ENCODE results near the gene EFNA4. TPM values are rescaled to one million over a fixed set of nuclear protein-coding genes. Genes with fewer than 3 reads are reported as not detected.
A peak's percentile ranks its signal among the peaks of the same experiment; 100 is the strongest.

Gene EFNA4
- total and polyA plus RNA-seq, 11 donors: 1.1 to 4.8 (median 2.2) TPM

- intact Hi-C loops (cut with DNase I): loop anchor here in 6 of 10 donors (2.0 to 10.0 kb wide), 6 partner anchors 35 to 97 kb away; partner anchors contain the start of genes ZBTB7B (in 4 of the 6), CKS1B (in 1 of the 6), PBXIP1 (in 1 of the 6) and PYGO2 (in 1 of the 6)
- H3K27ac ChIP-seq: peak overlapping the region; percentile 86 to 99 (median 94)
- no peaks in the 10 kb centered on the region for H3K9me3 ChIP-seq
- H3K27me3 ChIP-seq: no peaks in the 10 kb centered on the region
- peaks cover 0 to 36% (median 34%) of the 10 kb centered on the region in 9 donors for H3K36me3 ChIP-seq
- WGBS, 4 donors: 4 to 9% (median 6%) methylated on average over 23 to 27 of the region's 27 CpGs
- DNase-seq (peak; percentile 78 to 87 (median 81)), ATAC-seq (peak; percentile 50 to 78 (median 57))
- H3K4me3 ChIP-seq: peak overlapping the region; percentile 54 to 99 (median 86)
- TF ChIP-seq CTCF (IDR thresholded peaks at IDR 0.05) (no peak), POLR2A (IDR thresholded peaks at IDR 0.05) (peak in 1 of 2 donors; percentile 20)
- H3K4me1 ChIP-seq: peaks cover 0 to 48% (median 23%) of the 10 kb centered on the region in 12 donors
Observed at GRCh38 chr1:155051777-155052398, 11.7 kb upstream of the EFNA4 start.

- Histone ChIP-seq H3K4me3 (peak overlapping the region; percentile 19 to 99 (median 86)), H3K4me1 (peaks cover 0 to 48% (median 23%) of the 10 kb centered on the region in 12 donors), H3K27ac (peak overlapping the region; percentile 86 to 99 (median 93)), H3K36me3 (peaks cover 0 to 45% (median 42%) of the 10 kb centered on the region in 9 donors), H3K27me3 (no peaks in the 10 kb centered on the region), H3K9me3 (no peaks in the 10 kb centered on the region)
- peak; percentile 28 to 80 (median 54) for ATAC-seq
- intact Hi-C loops (cut with DNase I): loop anchor here in 6 of 10 donors (5.0 to 10.0 kb wide), 5 partner anchors 35 to 98 kb away; partner anchors contain the start of genes ZBTB7B (in 4 of the 6), CKS1B (in 1 of the 6), PBXIP1 (in 1 of the 6) and PYGO2 (in 1 of the 6)
- TF ChIP-seq CTCF (IDR thresholded peaks at IDR 0.05): peak in 3 of 12 donors; percentile 15 to 30 (median 20)
- TF ChIP-seq POLR2A (IDR thresholded peaks at IDR 0.05): no peak
- WGBS, 4 donors: 43 to 56% (median 53%) methylated on average over 12 of the region's 12 CpGs
- DNase-seq: peak; percentile 74 to 85 (median 82)
Observed at GRCh38 chr1:155052439-155053395, 10.8 kb upstream of the EFNA4 start.

- no peak for DNase-seq
- intact Hi-C loops (cut with DNase I): loop anchor here in 6 of 10 donors (5.0 to 10.0 kb wide), 5 partner anchors 36 to 99 kb away; partner anchors contain the start of genes ZBTB7B (in 4 of the 6), CKS1B (in 1 of the 6), PBXIP1 (in 1 of the 6) and PYGO2 (in 1 of the 6)
- TF ChIP-seq CTCF (IDR thresholded peaks at IDR 0.05): no peak
- no peak for TF ChIP-seq POLR2A (IDR thresholded peaks at IDR 0.05)
Observed at GRCh38 chr1:155053531-155054105, 9.9 kb upstream of the EFNA4 start.

More at GRCh38 chr1:155053531-155054105, 9.9 kb upstream of the EFNA4 start:
- Histone ChIP-seq H3K4me1 (peaks cover 0 to 48% (median 23%) of the 10 kb centered on the region in 12 donors), H3K36me3 (peaks cover 0 to 54% (median 51%) of the 10 kb centered on the region in 9 donors), H3K4me3 (peak overlapping the region in 8 of 12 donors; percentile 15 to 97 (median 84)), H3K9me3 (no peaks in the 10 kb centered on the region), H3K27me3 (no peaks in the 10 kb centered on the region), H3K27ac (peak overlapping the region; percentile 0 to 98 (median 68))
- 65 to 78% (median 76%) methylated on average over 7 of the region's 7 CpGs for WGBS, 4 donors
- ATAC-seq: no peak

Data from heart left ventricle (tissue), 16 donors.